Measurements from ENCODE around the gene CA6. TPM values are rescaled to one million over a fixed set of nuclear protein-coding genes. Genes with fewer than 3 reads are reported as not detected.
"Not testable (repeated sequence)": the region's sequence is repeated elsewhere in the genome, so short reads cannot be mapped to it uniquely, and the experiment has no call there.

Gene CA6
- total RNA-seq, 1 donor from 2014 or later = not detected

DNA sequence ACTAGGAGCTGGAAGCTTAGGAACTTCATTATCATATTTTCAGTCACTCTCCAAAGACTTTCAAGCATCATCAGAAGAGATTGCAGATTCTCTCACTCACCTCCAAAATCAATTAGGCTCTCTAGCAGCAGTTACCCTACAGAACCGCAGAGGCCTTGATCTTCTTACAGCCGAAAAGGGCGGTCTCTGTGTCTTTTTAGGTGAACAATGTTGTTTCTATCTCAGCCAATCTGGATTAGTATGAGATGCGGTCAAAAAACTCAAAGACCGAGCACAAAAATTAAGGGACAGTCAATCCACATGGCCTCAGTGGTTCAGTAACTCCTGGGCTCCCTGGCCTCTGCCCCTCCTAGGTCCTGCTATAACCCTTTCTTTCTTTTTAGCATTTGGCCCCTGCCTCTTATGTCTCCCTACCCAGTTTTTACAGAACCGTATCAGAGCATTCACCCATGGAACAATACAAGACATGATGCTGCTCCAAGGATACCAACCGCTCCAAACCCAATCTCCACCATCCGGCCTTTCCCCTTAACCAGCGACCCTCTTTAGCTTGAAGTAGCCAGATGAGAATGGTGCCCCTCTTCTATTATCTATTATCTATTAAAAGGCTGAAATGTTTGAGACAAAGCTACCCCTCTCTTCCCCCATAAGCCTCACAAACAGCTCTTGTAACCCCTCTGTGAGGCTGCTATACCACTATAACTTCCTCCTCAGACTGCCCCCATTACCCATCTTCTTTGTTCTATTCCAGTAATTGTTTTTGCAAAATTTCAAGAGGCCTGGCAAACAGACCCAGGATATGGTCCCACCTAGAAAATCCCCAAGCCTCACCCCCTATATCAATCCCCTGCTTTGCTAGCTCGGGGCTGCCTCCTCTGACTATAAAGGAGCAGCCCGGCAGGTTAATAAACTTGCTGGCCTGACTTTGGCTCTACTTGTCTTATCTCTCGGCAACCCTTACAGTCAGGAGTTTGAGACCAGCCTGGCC is 18.7 kb upstream of the CA6 start:
- TF ChIP-seq, protein P1, sequence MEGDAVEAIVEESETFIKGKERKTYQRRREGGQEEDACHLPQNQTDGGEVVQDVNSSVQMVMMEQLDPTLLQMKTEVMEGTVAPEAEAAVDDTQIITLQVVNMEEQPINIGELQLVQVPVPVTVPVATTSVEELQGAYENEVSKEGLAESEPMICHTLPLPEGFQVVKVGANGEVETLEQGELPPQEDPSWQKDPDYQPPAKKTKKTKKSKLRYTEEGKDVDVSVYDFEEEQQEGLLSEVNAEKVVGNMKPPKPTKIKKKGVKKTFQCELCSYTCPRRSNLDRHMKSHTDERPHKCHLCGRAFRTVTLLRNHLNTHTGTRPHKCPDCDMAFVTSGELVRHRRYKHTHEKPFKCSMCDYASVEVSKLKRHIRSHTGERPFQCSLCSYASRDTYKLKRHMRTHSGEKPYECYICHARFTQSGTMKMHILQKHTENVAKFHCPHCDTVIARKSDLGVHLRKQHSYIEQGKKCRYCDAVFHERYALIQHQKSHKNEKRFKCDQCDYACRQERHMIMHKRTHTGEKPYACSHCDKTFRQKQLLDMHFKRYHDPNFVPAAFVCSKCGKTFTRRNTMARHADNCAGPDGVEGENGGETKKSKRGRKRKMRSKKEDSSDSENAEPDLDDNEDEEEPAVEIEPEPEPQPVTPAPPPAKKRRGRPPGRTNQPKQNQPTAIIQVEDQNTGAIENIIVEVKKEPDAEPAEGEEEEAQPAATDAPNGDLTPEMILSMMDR (IDR thresholded peaks at IDR 0.05) = no peak
- TF ChIP-seq POLR2AphosphoS5 (IDR thresholded peaks at IDR 0.05; ENCODE audit: insufficient read depth in 1 of 2, low read depth in 1 of 2) = no peak
- TF ChIP-seq POLR2A (IDR thresholded peaks at IDR 0.05) = no peak
- H3K27me3 ChIP-seq = no peaks in the 10 kb centered on the region
- DNase-seq (ENCODE audit: extremely low spot score in 2 of 2) = no peak
- H3K4me1 ChIP-seq = no peaks in the 10 kb centered on the region
- H3K36me3 ChIP-seq = no peaks in the 10 kb centered on the region
- intact Hi-C loops (cut with DNase I) = no loop called here
- H3K27ac ChIP-seq = no peak overlapping the region
- H3K9me3 ChIP-seq = no peaks in the 10 kb centered on the region
- no peak overlapping the region for H3K4me3 ChIP-seq

DNA sequence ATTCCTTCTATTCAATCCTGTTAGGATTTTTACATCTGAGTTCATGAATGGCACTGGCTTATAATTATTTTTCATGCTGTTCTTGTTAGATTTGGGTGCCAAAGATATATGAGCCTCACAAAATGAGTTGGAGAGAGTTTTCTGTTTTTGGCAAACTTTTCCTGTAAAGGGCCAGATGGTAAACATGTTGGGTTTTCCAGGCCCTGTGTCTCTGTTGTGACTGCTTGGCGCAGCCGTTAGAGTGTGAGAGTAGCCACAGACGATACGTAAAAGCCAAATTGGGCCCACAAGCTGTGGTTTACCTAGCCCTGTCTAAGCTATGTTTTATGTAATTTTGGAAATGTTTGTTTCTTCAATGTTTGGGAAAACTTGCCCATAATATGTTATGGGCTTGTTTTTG is 15.6 kb upstream of the CA6 start:
- Histone ChIP-seq H3K27ac (no peak overlapping the region), H3K4me3 (no peak overlapping the region), H3K36me3 (no peaks in the 10 kb centered on the region), H3K4me1 (no peaks in the 10 kb centered on the region), H3K9me3 (no peaks in the 10 kb centered on the region), H3K27me3 (no peaks in the 10 kb centered on the region)
- DNase-seq (ENCODE audit: extremely low spot score in 2 of 2) = no peak
- TF ChIP-seq POLR2AphosphoS5 (IDR thresholded peaks at IDR 0.05; ENCODE audit: insufficient read depth in 1 of 2, low read depth in 1 of 2) (no peak), POLR2A (IDR thresholded peaks at IDR 0.05) (no peak)
- TF ChIP-seq, protein P1 (IDR thresholded peaks at IDR 0.05) = no peak
- intact Hi-C loops (cut with DNase I) = no loop called here

DNA sequence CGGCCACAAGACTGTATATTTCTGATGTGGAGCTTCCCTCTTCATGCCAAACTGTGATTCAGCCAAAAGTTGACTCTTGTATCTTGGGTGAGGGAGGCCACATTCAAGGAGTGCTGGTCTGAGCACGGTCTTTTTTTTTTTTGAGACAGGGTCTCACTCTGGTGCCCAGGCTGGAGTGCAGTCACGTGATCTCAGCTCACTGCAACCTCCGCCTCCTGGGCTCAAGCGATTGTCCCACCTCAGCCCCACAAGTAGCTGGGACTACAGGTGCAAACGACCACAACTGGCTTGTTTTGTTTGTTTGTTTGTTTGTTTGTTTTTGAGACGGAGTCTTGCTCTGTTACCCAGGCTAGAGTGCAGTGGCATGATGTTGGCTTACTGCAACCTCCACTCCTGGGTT is 8.6 kb upstream of the CA6 start:
- H3K27ac ChIP-seq; H3K4me1 ChIP-seq; H3K36me3 ChIP-seq; DNase-seq (ENCODE audit: extremely low spot score in 2 of 2); H3K27me3 ChIP-seq; H3K9me3 ChIP-seq; H3K4me3 ChIP-seq; intact Hi-C loops (cut with DNase I): not testable (repeated sequence)

DNA sequence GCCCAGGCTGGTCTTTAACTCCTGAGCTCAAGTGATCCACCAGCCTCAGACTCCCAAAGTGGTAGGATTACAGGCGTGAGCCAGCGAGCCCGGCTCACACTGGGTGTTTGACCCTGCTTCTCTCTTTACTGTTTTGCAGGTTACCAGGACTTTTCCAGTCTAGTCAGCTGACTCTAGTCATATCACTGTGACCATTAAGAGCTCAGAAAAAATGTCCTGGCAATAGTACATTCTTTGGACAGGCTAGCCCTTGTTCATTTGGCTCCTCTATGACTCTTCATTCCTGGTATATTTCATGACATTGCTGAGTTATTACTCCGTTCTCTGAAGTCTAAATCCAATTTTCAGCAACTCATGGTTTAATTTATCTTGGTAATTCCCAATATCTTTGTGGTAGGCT is 8.0 kb upstream of the CA6 start:
- no peaks in the 10 kb centered on the region for H3K36me3 ChIP-seq
- H3K4me3 ChIP-seq = no peak overlapping the region
- no peak for DNase-seq (ENCODE audit: extremely low spot score in 2 of 2)
- H3K27ac ChIP-seq = no peak overlapping the region
- intact Hi-C loops (cut with DNase I) = no loop called here
- H3K4me1 ChIP-seq = no peaks in the 10 kb centered on the region
- no peaks in the 10 kb centered on the region for H3K9me3 ChIP-seq
- TF ChIP-seq, protein P1 (IDR thresholded peaks at IDR 0.05) = no peak
- TF ChIP-seq POLR2AphosphoS5 (IDR thresholded peaks at IDR 0.05; ENCODE audit: insufficient read depth in 1 of 2, low read depth in 1 of 2) = no peak
- no peak for TF ChIP-seq POLR2A (IDR thresholded peaks at IDR 0.05)
- H3K27me3 ChIP-seq = no peaks in the 10 kb centered on the region

DNA sequence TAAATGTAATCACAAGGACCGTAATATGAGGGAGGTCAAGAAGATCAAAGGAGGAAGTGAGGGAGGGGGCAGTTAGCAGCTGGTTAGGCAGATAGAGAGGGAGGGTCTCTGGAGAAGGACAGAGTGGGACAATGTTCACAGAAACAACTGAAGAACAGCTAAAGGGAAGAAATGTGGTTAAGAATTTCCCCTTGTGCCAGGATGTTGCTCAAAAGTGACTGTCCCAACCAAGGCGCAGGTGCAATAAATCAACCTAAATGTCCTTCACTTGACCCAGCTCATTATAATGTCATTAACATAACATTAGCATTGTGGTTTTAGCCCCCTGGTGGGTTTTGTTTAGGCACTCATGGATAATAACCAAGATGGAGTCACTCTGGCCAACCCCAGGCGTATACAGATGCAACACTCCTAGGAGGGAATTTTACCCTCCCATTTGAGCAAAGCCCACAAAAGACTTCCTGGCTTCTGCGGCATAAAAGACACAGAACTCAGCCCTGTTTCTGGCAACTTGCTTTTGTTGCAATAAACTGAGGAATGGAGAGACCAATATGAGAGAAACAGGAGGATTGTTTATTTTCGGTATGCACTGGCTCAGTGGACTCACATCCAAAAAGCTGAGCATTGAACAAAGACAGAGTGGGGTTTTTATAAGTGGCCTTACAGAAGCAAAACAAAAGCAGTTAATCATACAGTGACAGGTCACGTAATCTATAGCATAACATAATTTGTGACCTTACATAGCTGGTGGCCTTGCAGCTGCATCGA is 7.3 kb upstream of the CA6 start:
- H3K4me1 ChIP-seq = no peaks in the 10 kb centered on the region
- no peak overlapping the region for H3K4me3 ChIP-seq
- H3K27me3 ChIP-seq = no peaks in the 10 kb centered on the region
- H3K36me3 ChIP-seq = no peaks in the 10 kb centered on the region
- intact Hi-C loops (cut with DNase I) = no loop called here
- H3K27ac ChIP-seq = no peak overlapping the region
- TF ChIP-seq POLR2AphosphoS5 (IDR thresholded peaks at IDR 0.05; ENCODE audit: insufficient read depth in 1 of 2, low read depth in 1 of 2) = no peak
- TF ChIP-seq, protein P1 (IDR thresholded peaks at IDR 0.05) = no peak
- TF ChIP-seq POLR2A (IDR thresholded peaks at IDR 0.05) = no peak
- no peaks in the 10 kb centered on the region for H3K9me3 ChIP-seq
- no peak for DNase-seq (ENCODE audit: extremely low spot score in 2 of 2)
